ENCODE results near the gene MYT1. TPM values are rescaled to one million over a fixed set of nuclear protein-coding genes. Genes with fewer than 3 reads are reported as not detected.

MYT1 gene
- total RNA-seq, 1 donor from 2014 or later = not detected

DNA sequence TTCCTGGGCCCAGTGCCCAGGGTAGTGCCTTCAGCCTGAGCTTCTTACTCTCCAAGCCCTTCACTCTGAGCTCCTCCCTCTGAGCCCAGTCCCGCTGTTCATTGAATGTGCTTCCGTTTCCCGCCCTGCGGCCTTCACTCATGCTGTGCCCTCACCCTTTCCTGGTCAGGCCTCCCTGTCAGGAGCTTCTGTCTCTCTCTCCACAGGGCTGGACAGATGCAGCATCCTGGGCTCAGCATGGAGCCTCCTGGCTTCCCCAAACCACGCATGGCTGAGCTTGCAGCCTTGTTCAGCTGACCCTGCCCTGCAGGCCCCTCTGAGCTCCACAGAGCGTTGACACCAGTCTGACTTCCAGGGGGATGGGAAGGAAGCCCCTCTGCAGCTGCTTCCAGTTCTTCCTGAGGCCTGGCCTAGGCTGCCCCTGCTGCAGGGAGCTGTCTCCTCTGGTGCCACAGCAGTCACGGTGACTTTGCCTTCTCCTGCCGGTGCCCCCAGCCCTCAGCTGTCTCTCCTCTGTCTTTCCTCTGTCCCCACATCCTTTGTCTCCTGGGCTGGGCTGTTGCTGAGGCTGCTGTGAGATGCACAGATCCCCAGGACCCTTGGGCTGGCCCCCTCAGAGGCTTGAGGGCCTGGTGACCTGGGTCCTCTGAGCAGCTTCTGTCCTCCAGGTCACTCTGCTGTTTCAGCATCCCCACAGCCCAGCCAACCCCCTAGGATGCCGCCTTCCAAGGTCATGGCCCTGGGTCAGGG is 7.9 kb upstream of the MYT1 start:
- no peak overlapping the region for H3K27ac ChIP-seq
- intact Hi-C loops (cut with DNase I) = no loop called here

DNA sequence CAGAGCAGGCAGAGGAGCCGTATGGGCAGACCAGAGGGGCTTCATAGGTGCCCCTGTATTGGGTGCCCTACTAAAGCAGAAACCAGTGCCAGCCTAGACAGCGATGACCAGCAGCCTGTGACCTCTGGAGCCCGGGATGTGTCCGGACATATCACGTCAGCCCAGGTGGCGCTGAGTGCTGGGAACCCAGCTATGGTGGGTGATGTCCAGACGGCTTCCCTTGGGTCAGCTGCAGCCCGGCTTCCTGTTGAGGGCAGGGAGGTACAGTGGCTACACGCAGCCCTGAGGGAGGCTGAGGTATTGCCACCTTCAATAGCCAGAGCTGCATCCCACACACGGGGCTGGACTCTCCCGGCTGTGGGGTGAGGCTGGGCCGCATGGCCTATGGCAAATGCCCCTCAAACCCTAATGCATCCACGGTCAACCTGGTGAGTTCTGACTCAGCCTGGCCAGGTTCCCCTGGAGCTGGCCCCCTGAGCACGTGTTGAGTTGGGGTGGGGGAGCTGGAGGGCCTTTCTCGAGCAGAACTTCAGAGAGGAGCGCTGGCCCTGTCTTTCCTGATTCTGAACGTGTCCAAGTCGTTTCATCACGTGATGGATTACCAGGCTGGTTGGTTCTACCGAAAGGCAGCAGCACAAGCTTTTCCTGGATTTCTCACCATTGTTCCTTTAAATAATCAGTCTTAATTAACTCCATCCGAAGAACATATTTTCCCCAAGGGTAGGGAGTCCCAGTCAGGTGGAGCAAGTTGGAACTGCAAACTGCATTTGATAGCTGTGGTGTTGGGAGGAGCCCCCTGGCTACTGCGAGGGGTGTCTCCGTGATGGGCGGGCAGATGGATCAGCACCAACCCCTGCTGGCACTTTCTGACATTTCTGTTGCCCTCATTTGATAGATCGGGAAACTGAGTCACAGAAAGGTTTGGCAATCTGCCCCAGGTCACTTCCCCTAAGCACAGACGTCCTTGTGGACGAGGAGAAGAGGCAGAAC is 7.1 kb upstream of the MYT1 start:
- intact Hi-C loops (cut with DNase I) = no loop called here
- Histone ChIP-seq H3K27me3 (no peaks in the 10 kb centered on the region), H3K4me1 (no peaks in the 10 kb centered on the region), H3K4me3 (no peak overlapping the region), H3K9me3 (no peaks in the 10 kb centered on the region), H3K27ac (no peak overlapping the region), H3K36me3 (no peaks in the 10 kb centered on the region)
- DNase-seq (ENCODE audit: low spot score in 2 of 2) = no peak
- TF ChIP-seq, protein P1, sequence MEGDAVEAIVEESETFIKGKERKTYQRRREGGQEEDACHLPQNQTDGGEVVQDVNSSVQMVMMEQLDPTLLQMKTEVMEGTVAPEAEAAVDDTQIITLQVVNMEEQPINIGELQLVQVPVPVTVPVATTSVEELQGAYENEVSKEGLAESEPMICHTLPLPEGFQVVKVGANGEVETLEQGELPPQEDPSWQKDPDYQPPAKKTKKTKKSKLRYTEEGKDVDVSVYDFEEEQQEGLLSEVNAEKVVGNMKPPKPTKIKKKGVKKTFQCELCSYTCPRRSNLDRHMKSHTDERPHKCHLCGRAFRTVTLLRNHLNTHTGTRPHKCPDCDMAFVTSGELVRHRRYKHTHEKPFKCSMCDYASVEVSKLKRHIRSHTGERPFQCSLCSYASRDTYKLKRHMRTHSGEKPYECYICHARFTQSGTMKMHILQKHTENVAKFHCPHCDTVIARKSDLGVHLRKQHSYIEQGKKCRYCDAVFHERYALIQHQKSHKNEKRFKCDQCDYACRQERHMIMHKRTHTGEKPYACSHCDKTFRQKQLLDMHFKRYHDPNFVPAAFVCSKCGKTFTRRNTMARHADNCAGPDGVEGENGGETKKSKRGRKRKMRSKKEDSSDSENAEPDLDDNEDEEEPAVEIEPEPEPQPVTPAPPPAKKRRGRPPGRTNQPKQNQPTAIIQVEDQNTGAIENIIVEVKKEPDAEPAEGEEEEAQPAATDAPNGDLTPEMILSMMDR (IDR thresholded peaks at IDR 0.05) = no peak

More for the DNA sequence above, 7.9 kb upstream of the MYT1 start:
- Histone ChIP-seq H3K27me3 (no peaks in the 10 kb centered on the region), H3K4me3 (no peak overlapping the region), H3K9me3 (no peaks in the 10 kb centered on the region), H3K36me3 (no peaks in the 10 kb centered on the region), H3K4me1 (no peaks in the 10 kb centered on the region)
- DNase-seq (ENCODE audit: low spot score in 2 of 2) = no peak
- TF ChIP-seq, protein P1 (IDR thresholded peaks at IDR 0.05) = no peak

GRCh38 chr20:64157878-64158277 is 6.4 kb upstream of the MYT1 start:
- Histone ChIP-seq H3K27me3 (no peaks in the 10 kb centered on the region), H3K4me3 (no peak overlapping the region), H3K36me3 (no peaks in the 10 kb centered on the region), H3K27ac (no peak overlapping the region), H3K9me3 (no peaks in the 10 kb centered on the region), H3K4me1 (no peaks in the 10 kb centered on the region)
- intact Hi-C loops (cut with DNase I) = no loop called here
- DNase-seq (ENCODE audit: low spot score in 2 of 2) = no peak
- TF ChIP-seq, protein P1 (IDR thresholded peaks at IDR 0.05) = no peak

GRCh38 chr20:64158346-64159285 is 5.6 kb upstream of the MYT1 start:
- intact Hi-C loops (cut with DNase I) = no loop called here
- no peak for DNase-seq (ENCODE audit: low spot score in 2 of 2)
- Histone ChIP-seq H3K4me3 (no peak overlapping the region), H3K36me3 (no peaks in the 10 kb centered on the region), H3K27ac (no peak overlapping the region), H3K27me3 (no peaks in the 10 kb centered on the region), H3K9me3 (no peaks in the 10 kb centered on the region), H3K4me1 (no peaks in the 10 kb centered on the region)
- TF ChIP-seq, protein P1 (IDR thresholded peaks at IDR 0.05) = no peak

DNA sequence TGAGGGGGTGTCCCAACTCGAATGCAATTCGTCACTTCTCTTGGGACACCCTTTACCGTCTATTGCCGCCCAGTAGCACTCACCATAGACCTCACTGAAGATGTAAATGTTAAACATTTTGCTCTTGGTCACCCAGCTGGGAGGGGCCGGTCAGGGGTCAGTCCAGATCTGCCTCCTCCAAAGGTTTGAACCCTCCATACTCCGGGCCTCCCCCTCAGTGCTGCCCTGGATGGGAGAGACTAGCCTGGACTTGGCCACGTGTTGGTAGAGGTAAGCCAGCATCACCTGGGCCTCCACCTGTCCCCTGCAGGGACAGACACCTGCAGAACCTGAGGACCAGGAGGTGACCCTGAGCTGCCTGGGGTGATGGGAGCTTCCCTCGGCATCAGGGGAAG is 5.0 kb upstream of the MYT1 start:
- Histone ChIP-seq H3K36me3 (no peaks in the 10 kb centered on the region), H3K4me1 (no peaks in the 10 kb centered on the region), H3K27me3 (no peaks in the 10 kb centered on the region), H3K9me3 (no peaks in the 10 kb centered on the region), H3K27ac (no peak overlapping the region), H3K4me3 (no peak overlapping the region)
- no peak for DNase-seq (ENCODE audit: low spot score in 2 of 2)
- TF ChIP-seq, protein P1 (IDR thresholded peaks at IDR 0.05) = no peak
- intact Hi-C loops (cut with DNase I) = no loop called here

Data from ascending aorta (tissue), 2 donors.